DOHH2 (cell line): Measurements from ENCODE around the gene KIF5C.

Source experiments
- EZH2phosphoT487 ChIP-seq: fragments of 200-600 bp; sonication (generic); IDR thresholded peaks from 2 replicates; pipeline ENCODE4 v1.6.1; 2017; ENCODE audit warnings: borderline replicate concordance, mild to moderate bottlenecking, antibody characterized with exemption, low read length, moderate library complexity, mixed read lengths
- TF ChIP-seq, protein P1 (sequence below): fragments of 200-600 bp; sonication (generic); IDR thresholded peaks from one replicate; pipeline ENCODE4 v1.5.1; 2014; ENCODE audit warnings: antibody characterized with exemption, mild to moderate bottlenecking, low read depth, low read length; ENCODE audit not compliant: poor library complexity, severe bottlenecking

DNA sequence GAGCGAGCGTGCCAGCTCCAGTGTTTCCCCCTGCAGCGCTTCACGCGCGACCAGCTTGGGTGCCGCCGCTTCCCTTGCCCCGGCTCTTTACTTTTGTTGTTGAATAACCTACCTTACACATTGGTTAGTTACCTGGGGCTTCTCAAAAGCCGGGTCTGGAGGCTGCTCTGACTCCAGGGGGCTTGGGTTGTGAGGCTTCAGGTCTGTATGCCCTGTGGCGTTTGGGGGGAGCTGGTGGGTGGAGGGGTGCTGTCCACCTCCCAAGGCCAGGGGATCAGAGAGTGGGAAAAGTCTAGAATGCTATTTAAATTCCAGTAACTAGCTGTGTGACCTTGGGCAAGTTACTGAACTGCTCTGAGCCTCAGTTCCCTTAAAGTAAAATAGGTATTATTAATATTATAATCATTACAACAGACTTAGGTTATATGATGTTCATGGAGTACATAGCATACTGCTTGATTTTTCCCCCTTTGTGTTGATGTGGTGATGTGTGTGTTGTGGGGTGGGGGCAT, 164.2 kb downstream of the KIF5C start:
- TF ChIP-seq, protein P1, sequence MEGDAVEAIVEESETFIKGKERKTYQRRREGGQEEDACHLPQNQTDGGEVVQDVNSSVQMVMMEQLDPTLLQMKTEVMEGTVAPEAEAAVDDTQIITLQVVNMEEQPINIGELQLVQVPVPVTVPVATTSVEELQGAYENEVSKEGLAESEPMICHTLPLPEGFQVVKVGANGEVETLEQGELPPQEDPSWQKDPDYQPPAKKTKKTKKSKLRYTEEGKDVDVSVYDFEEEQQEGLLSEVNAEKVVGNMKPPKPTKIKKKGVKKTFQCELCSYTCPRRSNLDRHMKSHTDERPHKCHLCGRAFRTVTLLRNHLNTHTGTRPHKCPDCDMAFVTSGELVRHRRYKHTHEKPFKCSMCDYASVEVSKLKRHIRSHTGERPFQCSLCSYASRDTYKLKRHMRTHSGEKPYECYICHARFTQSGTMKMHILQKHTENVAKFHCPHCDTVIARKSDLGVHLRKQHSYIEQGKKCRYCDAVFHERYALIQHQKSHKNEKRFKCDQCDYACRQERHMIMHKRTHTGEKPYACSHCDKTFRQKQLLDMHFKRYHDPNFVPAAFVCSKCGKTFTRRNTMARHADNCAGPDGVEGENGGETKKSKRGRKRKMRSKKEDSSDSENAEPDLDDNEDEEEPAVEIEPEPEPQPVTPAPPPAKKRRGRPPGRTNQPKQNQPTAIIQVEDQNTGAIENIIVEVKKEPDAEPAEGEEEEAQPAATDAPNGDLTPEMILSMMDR, result no peak
- no peak for TF ChIP-seq EZH2phosphoT487
